ENCODE measurements around the gene LMBR1. TPM values are rescaled to one million over a fixed set of nuclear protein-coding genes. Genes with fewer than 3 reads are reported as not detected.

The LMBR1 gene
- polyA plus RNA-seq, 2 donors = 4.4 to 7.0 TPM

GRCh38 chr7:156693627-156694026 is 199.4 kb downstream of the LMBR1 start:
- Histone ChIP-seq H3K9me3 (ENCODE audit: control insufficient read depth in 2 of 2, insufficient read depth in 1 of 2, low read depth in 1 of 2, low read length in 1 of 2) (peaks cover 0 to 5% of the 10 kb centered on the region in 2 donors), H3K27ac (ENCODE audit: low read depth in 2 of 2, low read length in 1 of 2) (no peak overlapping the region), H3K27me3 (ENCODE audit: control insufficient read depth in 1 of 2, insufficient read depth in 2 of 2, low read length in 2 of 2) (no peaks in the 10 kb centered on the region), H3K4me1 (ENCODE audit: control insufficient read depth in 2 of 2, insufficient read depth in 2 of 2, low read length in 1 of 2) (no peaks in the 10 kb centered on the region), H3K4me3 (ENCODE audit: low read depth in 1 of 2, low read length in 2 of 2) (no peak overlapping the region), H3K36me3 (ENCODE audit: control insufficient read depth in 2 of 2, insufficient read depth in 2 of 2, low read length in 1 of 2) (no peaks in the 10 kb centered on the region)
- 95% methylated on average over 3 of the region's 3 CpGs for WGBS, 2 donors

- no peaks in the 10 kb centered on the region for H3K27me3 ChIP-seq (ENCODE audit: control insufficient read depth in 1 of 2, insufficient read depth in 2 of 2, low read length in 2 of 2)
- no peaks in the 10 kb centered on the region for H3K9me3 ChIP-seq (ENCODE audit: control insufficient read depth in 2 of 2, insufficient read depth in 1 of 2, low read depth in 1 of 2, low read length in 1 of 2)
- H3K4me3 ChIP-seq (ENCODE audit: low read depth in 1 of 2, low read length in 2 of 2) = no peak overlapping the region
- WGBS, 2 donors = 90 to 94% methylated on average over 1 of the region's 1 CpG
- H3K4me1 ChIP-seq (ENCODE audit: control insufficient read depth in 2 of 2, insufficient read depth in 2 of 2, low read length in 1 of 2) = no peaks in the 10 kb centered on the region
- no peaks in the 10 kb centered on the region for H3K36me3 ChIP-seq (ENCODE audit: control insufficient read depth in 2 of 2, insufficient read depth in 2 of 2, low read length in 1 of 2)
- no peak overlapping the region for H3K27ac ChIP-seq (ENCODE audit: low read depth in 2 of 2, low read length in 1 of 2)
Observed at GRCh38 chr7:156692849-156693248, 200.1 kb downstream of the LMBR1 start.

- Histone ChIP-seq H3K4me3 (ENCODE audit: low read depth in 1 of 2, low read length in 2 of 2) (no peak overlapping the region), H3K27ac (ENCODE audit: low read depth in 2 of 2, low read length in 1 of 2) (no peak overlapping the region), H3K36me3 (ENCODE audit: control insufficient read depth in 2 of 2, insufficient read depth in 2 of 2, low read length in 1 of 2) (no peaks in the 10 kb centered on the region), H3K4me1 (ENCODE audit: control insufficient read depth in 2 of 2, insufficient read depth in 2 of 2, low read length in 1 of 2) (no peaks in the 10 kb centered on the region), H3K27me3 (ENCODE audit: control insufficient read depth in 1 of 2, insufficient read depth in 2 of 2, low read length in 2 of 2) (no peaks in the 10 kb centered on the region), H3K9me3 (ENCODE audit: control insufficient read depth in 2 of 2, insufficient read depth in 1 of 2, low read depth in 1 of 2, low read length in 1 of 2) (no peaks in the 10 kb centered on the region)
- WGBS, 2 donors = 79 to 88% methylated on average over 5 of the region's 5 CpGs
Observed at GRCh38 chr7:156691764-156692163, 201.2 kb downstream of the LMBR1 start.

GRCh38 chr7:156684661-156685060 is 208.3 kb downstream of the LMBR1 start:
- H3K4me1 ChIP-seq (ENCODE audit: control insufficient read depth in 2 of 2, insufficient read depth in 2 of 2, low read length in 1 of 2) = no peaks in the 10 kb centered on the region
- H3K9me3 ChIP-seq (ENCODE audit: control insufficient read depth in 2 of 2, insufficient read depth in 1 of 2, low read depth in 1 of 2, low read length in 1 of 2) = no peaks in the 10 kb centered on the region
- H3K36me3 ChIP-seq (ENCODE audit: control insufficient read depth in 2 of 2, insufficient read depth in 2 of 2, low read length in 1 of 2) = peaks cover 3 to 11% of the 10 kb centered on the region in 2 donors
- no peaks in the 10 kb centered on the region for H3K27me3 ChIP-seq (ENCODE audit: control insufficient read depth in 1 of 2, insufficient read depth in 2 of 2, low read length in 2 of 2)
- no peak overlapping the region for H3K27ac ChIP-seq (ENCODE audit: low read depth in 2 of 2, low read length in 1 of 2)
- no peak overlapping the region for H3K4me3 ChIP-seq (ENCODE audit: low read depth in 1 of 2, low read length in 2 of 2)
- 86 to 90% methylated on average over 4 of the region's 4 CpGs for WGBS, 2 donors

DNA sequence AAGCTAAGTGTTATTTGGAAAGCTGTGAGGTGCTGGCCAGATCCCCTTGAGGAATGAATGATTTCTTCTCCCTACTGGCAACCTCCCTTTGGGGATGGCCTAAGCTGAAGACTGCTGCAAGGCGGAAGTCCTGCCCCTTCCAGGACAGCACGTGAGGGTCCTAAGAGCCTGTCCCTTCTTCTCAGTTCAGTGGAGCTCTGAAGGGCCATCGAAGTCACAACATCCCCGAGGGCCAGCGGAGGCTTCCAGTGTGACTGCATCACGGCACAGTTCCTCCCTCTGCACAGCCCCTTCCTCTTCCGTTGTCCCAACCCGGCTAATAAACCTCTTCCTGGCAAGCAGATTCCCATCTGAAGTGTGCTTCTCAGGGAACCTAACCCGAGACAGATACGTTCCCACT is 208.7 kb downstream of the LMBR1 start:
- Histone ChIP-seq H3K9me3 (ENCODE audit: control insufficient read depth in 2 of 2, insufficient read depth in 1 of 2, low read depth in 1 of 2, low read length in 1 of 2) (no peaks in the 10 kb centered on the region), H3K4me1 (ENCODE audit: control insufficient read depth in 2 of 2, insufficient read depth in 2 of 2, low read length in 1 of 2) (no peaks in the 10 kb centered on the region), H3K27ac (ENCODE audit: low read depth in 2 of 2, low read length in 1 of 2) (no peak overlapping the region), H3K36me3 (ENCODE audit: control insufficient read depth in 2 of 2, insufficient read depth in 2 of 2, low read length in 1 of 2) (peaks cover 3 to 13% of the 10 kb centered on the region in 2 donors), H3K4me3 (ENCODE audit: low read depth in 1 of 2, low read length in 2 of 2) (no peak overlapping the region), H3K27me3 (ENCODE audit: control insufficient read depth in 1 of 2, insufficient read depth in 2 of 2, low read length in 2 of 2) (no peaks in the 10 kb centered on the region)
- 95 to 96% methylated on average over 10 of the region's 10 CpGs for WGBS, 2 donors

DNA sequence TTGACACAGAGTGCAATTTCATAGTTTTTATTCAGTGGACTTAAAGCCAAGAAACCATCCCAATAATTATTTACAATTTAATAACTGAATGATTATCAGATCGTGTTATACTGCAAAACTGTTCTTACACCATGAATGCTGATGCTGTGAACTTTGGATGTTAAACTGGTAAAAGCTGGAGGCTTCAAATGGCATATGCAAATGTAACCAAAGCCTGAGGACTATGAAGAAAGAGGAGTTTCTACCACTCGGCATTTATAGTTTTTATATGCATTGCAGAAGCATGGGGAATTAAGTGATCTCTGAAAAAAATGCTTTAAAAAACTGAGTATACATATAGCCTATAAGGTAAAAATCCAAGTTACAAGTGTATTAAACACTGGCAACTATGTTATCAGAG is 210.1 kb downstream of the LMBR1 start:
- H3K4me1 ChIP-seq (ENCODE audit: control insufficient read depth in 2 of 2, insufficient read depth in 2 of 2, low read length in 1 of 2) = no peaks in the 10 kb centered on the region
- 86 to 91% methylated on average over 2 of the region's 2 CpGs for WGBS, 2 donors
- H3K9me3 ChIP-seq (ENCODE audit: control insufficient read depth in 2 of 2, insufficient read depth in 1 of 2, low read depth in 1 of 2, low read length in 1 of 2) = no peaks in the 10 kb centered on the region
- no peak overlapping the region for H3K27ac ChIP-seq (ENCODE audit: low read depth in 2 of 2, low read length in 1 of 2)
- no peaks in the 10 kb centered on the region for H3K27me3 ChIP-seq (ENCODE audit: control insufficient read depth in 1 of 2, insufficient read depth in 2 of 2, low read length in 2 of 2)
- H3K4me3 ChIP-seq (ENCODE audit: low read depth in 1 of 2, low read length in 2 of 2) = no peak overlapping the region
- peaks cover 3 to 19% of the 10 kb centered on the region in 2 donors for H3K36me3 ChIP-seq (ENCODE audit: control insufficient read depth in 2 of 2, insufficient read depth in 2 of 2, low read length in 1 of 2)

GRCh38 chr7:156680281-156680680 is 212.7 kb downstream of the LMBR1 start:
- H3K4me1 ChIP-seq (ENCODE audit: control insufficient read depth in 2 of 2, insufficient read depth in 2 of 2, low read length in 1 of 2) = no peaks in the 10 kb centered on the region
- H3K4me3 ChIP-seq (ENCODE audit: low read depth in 1 of 2, low read length in 2 of 2) = no peak overlapping the region
- H3K27ac ChIP-seq (ENCODE audit: low read depth in 2 of 2, low read length in 1 of 2) = no peak overlapping the region
- no peaks in the 10 kb centered on the region for H3K9me3 ChIP-seq (ENCODE audit: control insufficient read depth in 2 of 2, insufficient read depth in 1 of 2, low read depth in 1 of 2, low read length in 1 of 2)
- 28 to 78% methylated on average over 1 of the region's 1 CpG for WGBS, 2 donors
- peaks cover 3 to 25% of the 10 kb centered on the region in 2 donors for H3K36me3 ChIP-seq (ENCODE audit: control insufficient read depth in 2 of 2, insufficient read depth in 2 of 2, low read length in 1 of 2)
- H3K27me3 ChIP-seq (ENCODE audit: control insufficient read depth in 1 of 2, insufficient read depth in 2 of 2, low read length in 2 of 2) = no peaks in the 10 kb centered on the region

DNA sequence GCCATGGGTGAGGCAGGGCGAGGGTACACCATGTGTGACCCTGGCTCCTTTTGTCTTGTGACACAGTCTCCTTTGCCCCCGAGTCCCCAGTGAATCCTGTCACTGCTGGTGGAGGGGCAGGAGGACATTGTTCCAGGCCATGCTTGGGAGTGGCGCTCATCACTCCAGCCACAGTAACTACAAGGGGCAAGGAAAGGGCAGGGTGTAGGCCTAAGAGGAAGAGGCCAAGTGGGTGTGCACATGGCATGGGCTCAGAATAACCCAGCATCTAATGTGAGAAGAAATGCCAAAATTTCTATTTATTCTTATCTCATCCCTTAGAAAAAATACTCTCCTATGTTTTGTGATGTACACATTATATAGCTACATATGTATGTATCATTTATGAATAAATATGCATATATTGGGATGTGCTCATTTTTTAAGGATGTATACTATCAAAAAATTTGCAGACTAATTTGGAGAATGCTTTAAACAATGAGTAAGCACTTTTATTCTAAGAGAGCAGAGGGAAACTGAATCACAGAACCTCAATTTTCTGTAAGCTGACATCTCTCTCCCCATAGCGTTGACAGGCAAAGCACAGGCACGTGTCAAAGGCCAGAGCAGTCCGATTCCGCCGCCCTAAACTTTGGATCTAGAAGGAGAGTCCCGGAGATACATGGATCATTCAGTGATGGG is 215.5 kb downstream of the LMBR1 start:
- WGBS, 2 donors = 94 to 95% methylated on average over 9 of the region's 9 CpGs
- H3K4me1 ChIP-seq (ENCODE audit: control insufficient read depth in 2 of 2, insufficient read depth in 2 of 2, low read length in 1 of 2) = no peaks in the 10 kb centered on the region
- H3K27ac ChIP-seq (ENCODE audit: low read depth in 2 of 2, low read length in 1 of 2) = no peak overlapping the region
- H3K9me3 ChIP-seq (ENCODE audit: control insufficient read depth in 2 of 2, insufficient read depth in 1 of 2, low read depth in 1 of 2, low read length in 1 of 2) = no peaks in the 10 kb centered on the region
- no peak overlapping the region for H3K4me3 ChIP-seq (ENCODE audit: low read depth in 1 of 2, low read length in 2 of 2)
- no peaks in the 10 kb centered on the region for H3K27me3 ChIP-seq (ENCODE audit: control insufficient read depth in 1 of 2, insufficient read depth in 2 of 2, low read length in 2 of 2)
- H3K36me3 ChIP-seq (ENCODE audit: control insufficient read depth in 2 of 2, insufficient read depth in 2 of 2, low read length in 1 of 2) = peaks cover 3 to 24% of the 10 kb centered on the region in 2 donors

DNA sequence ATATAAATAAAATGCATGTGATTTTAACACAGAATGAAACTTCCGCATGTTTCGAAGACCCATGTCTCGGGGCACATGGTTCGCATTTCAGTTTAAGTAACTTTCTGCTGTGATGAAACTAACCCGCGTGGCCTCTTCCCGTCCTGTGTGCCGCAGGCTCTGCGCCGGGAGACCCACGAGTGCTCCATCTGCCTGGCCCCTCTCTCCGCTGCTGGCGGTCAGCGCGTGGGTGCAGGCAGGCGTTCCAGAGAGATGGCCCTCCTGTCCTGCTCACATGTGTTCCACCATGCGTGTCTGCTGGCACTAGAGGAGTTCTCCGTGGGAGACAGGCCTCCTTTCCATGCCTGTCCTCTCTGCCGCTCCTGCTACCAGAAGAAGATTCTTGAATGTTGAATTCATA is 216.7 kb downstream of the LMBR1 start:
- Histone ChIP-seq H3K27ac (ENCODE audit: low read depth in 2 of 2, low read length in 1 of 2) (no peak overlapping the region), H3K4me1 (ENCODE audit: control insufficient read depth in 2 of 2, insufficient read depth in 2 of 2, low read length in 1 of 2) (no peaks in the 10 kb centered on the region), H3K4me3 (ENCODE audit: low read depth in 1 of 2, low read length in 2 of 2) (no peak overlapping the region), H3K9me3 (ENCODE audit: control insufficient read depth in 2 of 2, insufficient read depth in 1 of 2, low read depth in 1 of 2, low read length in 1 of 2) (no peaks in the 10 kb centered on the region), H3K27me3 (ENCODE audit: control insufficient read depth in 1 of 2, insufficient read depth in 2 of 2, low read length in 2 of 2) (no peaks in the 10 kb centered on the region), H3K36me3 (ENCODE audit: control insufficient read depth in 2 of 2, insufficient read depth in 2 of 2, low read length in 1 of 2) (peaks cover 0 to 20% of the 10 kb centered on the region in 2 donors)
- 89 to 97% methylated on average over 19 of the region's 19 CpGs for WGBS, 2 donors

DNA sequence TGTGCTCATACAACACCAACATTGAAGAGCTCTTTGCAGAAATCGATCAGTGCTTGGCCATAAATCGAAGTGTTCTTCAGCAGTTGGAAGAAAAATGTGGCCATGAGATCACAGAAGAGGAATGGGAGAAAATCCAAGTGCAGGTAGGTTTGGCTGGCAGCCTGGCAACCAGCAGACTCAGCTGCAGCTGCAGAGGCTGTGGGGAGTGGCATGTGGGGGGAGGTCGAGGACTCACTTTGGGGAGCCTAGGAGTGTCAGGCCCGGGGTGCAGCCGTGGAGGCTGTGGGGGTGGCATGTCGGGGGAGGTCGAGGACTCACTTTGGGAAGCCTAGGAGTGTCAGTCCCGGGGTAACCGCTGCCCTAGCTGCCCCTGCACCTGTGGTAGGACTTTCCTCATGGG is 217.3 kb downstream of the LMBR1 start:
- no peak overlapping the region for H3K27ac ChIP-seq (ENCODE audit: low read depth in 2 of 2, low read length in 1 of 2)
- no peaks in the 10 kb centered on the region for H3K9me3 ChIP-seq (ENCODE audit: control insufficient read depth in 2 of 2, insufficient read depth in 1 of 2, low read depth in 1 of 2, low read length in 1 of 2)
- 78 to 83% methylated on average over 9 of the region's 9 CpGs for WGBS, 2 donors
- H3K27me3 ChIP-seq (ENCODE audit: control insufficient read depth in 1 of 2, insufficient read depth in 2 of 2, low read length in 2 of 2) = no peaks in the 10 kb centered on the region
- no peaks in the 10 kb centered on the region for H3K4me1 ChIP-seq (ENCODE audit: control insufficient read depth in 2 of 2, insufficient read depth in 2 of 2, low read length in 1 of 2)
- peaks cover 0 to 20% of the 10 kb centered on the region in 2 donors for H3K36me3 ChIP-seq (ENCODE audit: control insufficient read depth in 2 of 2, insufficient read depth in 2 of 2, low read length in 1 of 2)
- no peak overlapping the region for H3K4me3 ChIP-seq (ENCODE audit: low read depth in 1 of 2, low read length in 2 of 2)
